Esophagus muscularis mucosa (tissue), 4 donors: ENCODE data around the gene RAD51B. TPM values are rescaled to one million over a fixed set of nuclear protein-coding genes. Genes with fewer than 3 reads are reported as not detected.
A peak's percentile ranks its signal among the peaks of the same experiment; 100 is the strongest.
"Not testable (repeated sequence)": the region's sequence is repeated elsewhere in the genome, so short reads cannot be mapped to it uniquely, and the experiment has no call there.

ENCODE experiments used
- DNase-seq: peaks from one replicate; pipeline ENCODE4 v3.0.0-alpha.2; 2017; ENCODE audit errors: extremely low spot score
- H3K27ac ChIP-seq, 4 donors: fragments of 200-600 bp; sonication (generic); replicated peaks in 1 of 4; 1 replicate in 3 of 4; 2 replicates in 1 of 4; pipeline ENCODE4 v1.5.1; 2016 to 2019; ENCODE audit warnings: mild to moderate bottlenecking in 1 of 4
- H3K27me3 ChIP-seq, 4 donors: fragments of 200-600 bp; sonication (generic); one replicate each; pipeline versions ENCODE4 v1.5.1 to v1.6.0; 2016 to 2019
- H3K36me3 ChIP-seq, 4 donors: fragments of 200-600 bp; sonication (generic); one replicate each; pipeline ENCODE4 v1.5.1; 2016 to 2019
- H3K4me1 ChIP-seq, 4 donors: fragments of 200-600 bp; sonication (generic); one replicate each; pipeline ENCODE4 v1.5.1; 2016 to 2019
- H3K4me3 ChIP-seq, 4 donors: fragments of 200-600 bp; sonication (generic); 1 replicate in 2 of 4; 2 replicates in 2 of 4; pipeline ENCODE4 v1.5.1; 2016 to 2019; ENCODE audit warnings: mild to moderate bottlenecking in 4 of 4, moderate library complexity in 1 of 4
- H3K9me3 ChIP-seq, 4 donors: fragments of 200-600 bp; sonication (generic); 1 replicate in 3 of 4; 2 replicates in 1 of 4; pipeline ENCODE4 v1.5.1; 2016 to 2019
- CTCF ChIP-seq, 3 experiments: fragments of 200-600 bp in 2 of 3; fragments of 450-650 bp in 1 of 3; sonication (generic) in 2 of 3; IDR thresholded peaks; one replicate each; pipeline ENCODE4 v1.5.1; 2017 to 2019; ENCODE audit warnings: antibody characterized with exemption in 3 of 3, mild to moderate bottlenecking in 2 of 3, moderate library complexity in 1 of 3
- EP300 ChIP-seq: sonication (generic); formaldehyde crosslinking; IDR thresholded peaks from one replicate; pipeline ENCODE4 v1.6.1; 2017; ENCODE audit warnings: antibody characterized with exemption
- POLR2A ChIP-seq: fragments of 450-650 bp; IDR thresholded peaks from one replicate; pipeline ENCODE4 v1.6.1; 2017; ENCODE audit warnings: antibody characterized with exemption, moderate library complexity, mild to moderate bottlenecking, low read depth
- POLR2AphosphoS5 ChIP-seq, 2 donors: sonication (generic); formaldehyde crosslinking; IDR thresholded peaks; one replicate each; pipeline ENCODE4 v1.6.1; 2017; ENCODE audit warnings: antibody characterized with exemption in 2 of 2
- WGBS: methylation state at CpG from one replicate; pipeline ENCODE4 v1.1.5; 2018; 5-methylcytosine and 5-hydroxymethylcytosine counted together
- intact Hi-C: fragments of 100-400 bp; cut with DNase I; formaldehyde crosslinking; loops from one replicate; pipeline ENCODE4 v1.15.1; 2023
- total RNA-seq, 4 donors: library from RNA; depleted of rRNA; stranded (reverse); fragments of >200 nt; gene quantifications; one replicate each; pipeline versions ENCODE4 v1.1.0 to v1.2.1, GENCODE V29; 2016

The RAD51B gene
- total RNA-seq, 4 donors from 2014 or later: 2.8 to 11.1 (median 5.1) TPM

DNA sequence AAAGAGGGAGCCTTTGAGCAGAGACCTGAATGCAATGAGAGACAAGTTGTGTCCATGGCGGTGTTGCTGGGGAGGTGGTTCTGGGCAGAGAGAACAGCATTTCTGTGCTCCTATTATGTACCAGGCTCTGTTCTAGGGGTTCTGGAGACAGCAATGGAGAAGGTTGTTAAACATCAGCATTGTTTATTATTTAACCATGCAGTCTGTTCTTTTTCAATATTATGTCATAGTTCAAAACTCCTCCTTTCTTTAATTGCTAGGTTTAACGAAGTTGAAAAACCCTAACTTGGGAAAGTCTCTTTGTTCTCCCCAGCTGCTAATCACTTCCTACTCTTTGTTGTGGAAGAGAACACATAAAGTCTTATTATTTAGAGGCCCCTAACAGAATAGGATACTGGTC is 279.3 kb downstream of the RAD51B start:
- intact Hi-C loops: no loop called here
- Histone ChIP-seq H3K36me3 (no peaks in the 10 kb centered on the region), H3K4me3 (no peak overlapping the region), H3K27me3 (no peaks in the 10 kb centered on the region), H3K4me1 (peaks cover 4 to 52% (median 43%) of the 10 kb centered on the region in 4 donors), H3K27ac (peak overlapping the region; percentile 68 to 76 (median 74)), H3K9me3 (peaks cover 0 to 10% (median 8%) of the 10 kb centered on the region in 4 donors)
- TF ChIP-seq POLR2AphosphoS5 (IDR thresholded peaks at IDR 0.05) (no peak), EP300 (no peak), CTCF (IDR thresholded peaks at IDR 0.05) (no peak), POLR2A (no peak)
- DNase-seq: no peak
- WGBS: 67% methylated on average over 2 of the region's 2 CpGs

DNA sequence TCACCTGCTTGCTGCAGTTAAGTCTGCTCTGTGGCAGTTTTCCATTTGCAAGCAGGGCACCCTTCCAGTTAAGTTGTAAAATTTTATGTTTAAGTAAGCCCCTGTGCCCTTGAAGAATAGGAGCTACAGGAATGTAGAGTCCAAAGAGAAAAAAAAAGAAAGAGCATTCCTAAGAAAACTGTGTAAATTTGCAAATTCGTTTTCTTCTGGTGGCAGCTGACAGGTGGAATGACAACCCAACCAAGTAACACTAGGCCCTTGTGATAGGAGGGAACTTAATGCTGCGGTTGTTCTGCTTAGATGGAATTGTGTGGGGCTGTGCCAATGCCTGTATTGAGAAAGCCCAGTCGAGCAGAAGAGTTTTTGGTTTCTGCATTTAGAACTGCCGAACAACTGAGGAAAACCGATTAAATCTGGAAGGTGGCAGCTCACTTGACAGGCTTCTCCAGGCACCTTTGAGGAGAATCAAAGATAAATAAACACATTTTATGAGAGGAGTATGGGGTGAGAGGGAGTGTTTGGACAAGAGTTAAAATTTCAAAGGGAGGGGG is 280.0 kb downstream of the RAD51B start:
- Histone ChIP-seq H3K9me3 (peaks cover 0 to 10% (median 8%) of the 10 kb centered on the region in 4 donors), H3K4me3 (no peak overlapping the region), H3K27ac (peak overlapping the region; percentile 68 to 76 (median 74)), H3K27me3 (no peaks in the 10 kb centered on the region), H3K4me1 (peaks cover 8 to 57% (median 49%) of the 10 kb centered on the region in 4 donors), H3K36me3 (no peaks in the 10 kb centered on the region)
- whole genome bisulfite sequencing: 35% methylated on average over 5 of the region's 5 CpGs
- peak in 1 of 2 donors; percentile 47 for TF ChIP-seq POLR2AphosphoS5 (IDR thresholded peaks at IDR 0.05)
- TF ChIP-seq POLR2A: no peak
- intact Hi-C loops: no loop called here
- no peak for DNase-seq

GRCh38 chr14:68101715-68102301 is 282.2 kb downstream of the RAD51B start:
- intact Hi-C loops, H3K36me3 ChIP-seq, DNase-seq, H3K4me3 ChIP-seq, H3K27me3 ChIP-seq, H3K9me3 ChIP-seq: not testable (repeated sequence)
- H3K4me1 ChIP-seq: peaks cover 12 to 50% (median 44%) of the 10 kb centered on the region in 4 donors
- 100% methylated on average over 2 of the region's 3 CpGs for WGBS
- H3K27ac ChIP-seq: peak overlapping the region in 1 of 4 donors; percentile 4

GRCh38 chr14:68103853-68104252 is 284.3 kb downstream of the RAD51B start:
- WGBS: 63% methylated on average over 3 of the region's 3 CpGs
- no peak for DNase-seq

DNA sequence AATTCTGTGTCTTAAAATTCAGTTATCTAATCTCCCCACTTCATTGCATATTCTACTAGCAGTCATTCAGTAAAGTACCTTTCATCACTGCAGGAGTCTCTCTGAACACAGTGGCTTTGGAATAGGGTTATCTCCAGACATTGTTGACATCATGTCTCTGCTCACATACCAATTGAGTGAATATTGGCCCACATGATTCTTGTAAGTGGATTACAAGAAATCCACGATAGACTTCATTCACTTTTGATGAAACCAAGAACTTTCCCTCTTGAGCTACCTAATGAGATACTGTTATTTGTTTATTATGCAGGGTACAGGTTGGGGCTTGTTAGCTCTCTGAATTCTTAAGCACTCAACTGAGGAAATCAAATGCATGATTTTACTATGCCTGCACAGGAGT is 284.9 kb downstream of the RAD51B start:
- no peaks in the 10 kb centered on the region for H3K27me3 ChIP-seq
- no peak for DNase-seq
- WGBS: 53% methylated on average over 1 of the region's 1 CpG
- intact Hi-C loops: no loop called here
- TF ChIP-seq CTCF (IDR thresholded peaks at IDR 0.05) (no peak), POLR2AphosphoS5 (IDR thresholded peaks at IDR 0.05) (peak in 1 of 2 donors; percentile 27)
- no peaks in the 10 kb centered on the region for H3K36me3 ChIP-seq
- H3K9me3 ChIP-seq: peaks cover 0 to 10% (median 8%) of the 10 kb centered on the region in 4 donors
- H3K27ac ChIP-seq: peak overlapping the region; percentile 43 to 64 (median 56)
- peaks cover 12 to 40% (median 37%) of the 10 kb centered on the region in 4 donors for H3K4me1 ChIP-seq
- no peak overlapping the region for H3K4me3 ChIP-seq

More at GRCh38 chr14:68103853-68104252, 284.3 kb downstream of the RAD51B start:
- Histone ChIP-seq H3K36me3 (no peaks in the 10 kb centered on the region), H3K4me1 (peaks cover 12 to 46% (median 38%) of the 10 kb centered on the region in 4 donors), H3K9me3 (peaks cover 0 to 10% (median 8%) of the 10 kb centered on the region in 4 donors), H3K27ac (peak overlapping the region; percentile 43 to 64 (median 56)), H3K27me3 (no peaks in the 10 kb centered on the region), H3K4me3 (no peak overlapping the region)
- no peak for TF ChIP-seq POLR2AphosphoS5 (IDR thresholded peaks at IDR 0.05)
- intact Hi-C loops: no loop called here

- peaks cover 0 to 10% (median 8%) of the 10 kb centered on the region in 4 donors for H3K9me3 ChIP-seq
- H3K4me3 ChIP-seq: no peak overlapping the region
- no peaks in the 10 kb centered on the region for H3K36me3 ChIP-seq
- TF ChIP-seq POLR2AphosphoS5 (IDR thresholded peaks at IDR 0.05): no peak
- no peak for TF ChIP-seq POLR2A
- H3K27ac ChIP-seq: no peak overlapping the region
- peaks cover 12 to 38% (median 32%) of the 10 kb centered on the region in 4 donors for H3K4me1 ChIP-seq
- 73% methylated on average over 2 of the region's 2 CpGs for WGBS
- no peak for DNase-seq
- intact Hi-C loops: no loop called here
- H3K27me3 ChIP-seq: no peaks in the 10 kb centered on the region
These were observed 286.2 kb downstream of the RAD51B start for GRCh38 chr14:68105816-68106215.
